ENCODE measurements around the gene CHSY3.

The CHSY3 gene

DNA sequence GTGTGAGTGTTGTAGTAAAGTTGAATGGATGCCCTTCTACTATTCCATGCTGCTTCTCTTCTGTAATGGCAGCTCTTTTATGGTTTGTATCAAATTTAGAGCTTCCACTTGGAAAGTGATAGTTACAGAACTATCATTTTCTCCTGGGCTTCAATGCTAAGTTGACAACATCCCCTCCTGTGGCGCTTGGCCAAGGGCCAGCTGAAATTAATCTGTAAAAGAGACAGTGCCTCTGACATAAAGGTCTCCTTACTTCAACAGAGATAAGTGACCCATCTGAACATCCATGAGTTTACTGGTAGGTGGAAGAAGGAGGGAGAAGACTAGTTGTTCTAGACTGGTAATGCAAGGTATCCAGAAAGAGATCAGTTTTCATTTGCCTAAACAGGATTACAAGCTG, 39.7 kb downstream of the CHSY3 start:
- H3K9me3 ChIP-seq (ENCODE audit: control insufficient read depth in 1 of 2, low read length in 2 of 2): no peaks in the 10 kb centered on the region
- H3K4me3 ChIP-seq (ENCODE audit: low read depth in 1 of 2, low read length in 2 of 2): no peak overlapping the region
- H3K36me3 ChIP-seq (ENCODE audit: control insufficient read depth in 1 of 2, insufficient read depth in 2 of 2, low read length in 2 of 2): no peaks in the 10 kb centered on the region
- H3K27ac ChIP-seq (ENCODE audit: low read depth, low read length): no peak overlapping the region
- no peaks in the 10 kb centered on the region for H3K27me3 ChIP-seq (ENCODE audit: control insufficient read depth in 1 of 2, insufficient read depth in 2 of 2, low read length in 2 of 2)
- no peak overlapping the region for H3K9ac ChIP-seq (ENCODE audit: low read depth in 1 of 2, low read length in 2 of 2)
- no peaks in the 10 kb centered on the region for H3K4me1 ChIP-seq (ENCODE audit: control insufficient read depth in 1 of 2, insufficient read depth in 2 of 2, low read length in 2 of 2)

DNA sequence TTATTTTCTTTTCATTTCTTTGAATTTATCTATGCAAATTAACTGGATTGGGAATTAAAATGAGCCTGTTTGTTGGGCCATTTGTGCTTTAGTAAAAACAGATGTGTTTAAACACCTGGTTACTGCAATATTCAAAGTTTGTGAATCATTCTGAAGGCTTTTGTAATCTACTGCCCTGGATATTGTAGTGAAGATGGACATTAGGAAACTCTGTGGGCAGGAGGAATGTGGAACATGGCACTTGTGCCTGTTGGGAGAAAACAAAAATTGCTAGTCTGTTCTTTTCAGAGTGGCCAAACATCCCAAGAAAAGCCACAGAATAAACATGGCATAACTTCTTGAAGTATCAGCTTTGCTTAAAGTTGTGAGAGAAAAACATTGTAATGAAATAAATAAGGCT, 40.8 kb downstream of the CHSY3 start:
- Histone ChIP-seq H3K27me3 (ENCODE audit: control insufficient read depth in 1 of 2, insufficient read depth in 2 of 2, low read length in 2 of 2) (no peaks in the 10 kb centered on the region), H3K9ac (ENCODE audit: low read depth in 1 of 2, low read length in 2 of 2) (no peak overlapping the region), H3K4me3 (ENCODE audit: low read depth in 1 of 2, low read length in 2 of 2) (no peak overlapping the region), H3K4me1 (ENCODE audit: control insufficient read depth in 1 of 2, insufficient read depth in 2 of 2, low read length in 2 of 2) (no peaks in the 10 kb centered on the region), H3K36me3 (ENCODE audit: control insufficient read depth in 1 of 2, insufficient read depth in 2 of 2, low read length in 2 of 2) (no peaks in the 10 kb centered on the region), H3K27ac (ENCODE audit: low read depth, low read length) (no peak overlapping the region), H3K9me3 (ENCODE audit: control insufficient read depth in 1 of 2, low read length in 2 of 2) (no peaks in the 10 kb centered on the region)

- Histone ChIP-seq H3K9me3 (ENCODE audit: control insufficient read depth in 1 of 2, low read length in 2 of 2) (no peaks in the 10 kb centered on the region), H3K9ac (ENCODE audit: low read depth in 1 of 2, low read length in 2 of 2) (no peak overlapping the region), H3K27ac (ENCODE audit: low read depth, low read length) (no peak overlapping the region), H3K36me3 (ENCODE audit: control insufficient read depth in 1 of 2, insufficient read depth in 2 of 2, low read length in 2 of 2) (no peaks in the 10 kb centered on the region), H3K4me1 (ENCODE audit: control insufficient read depth in 1 of 2, insufficient read depth in 2 of 2, low read length in 2 of 2) (no peaks in the 10 kb centered on the region), H3K27me3 (ENCODE audit: control insufficient read depth in 1 of 2, insufficient read depth in 2 of 2, low read length in 2 of 2) (no peaks in the 10 kb centered on the region), H3K4me3 (ENCODE audit: low read depth in 1 of 2, low read length in 2 of 2) (no peak overlapping the region)
Observed at GRCh38 chr5:129945774-129946270, 41.6 kb downstream of the CHSY3 start.

- Histone ChIP-seq H3K9ac (ENCODE audit: low read depth in 1 of 2, low read length in 2 of 2) (no peak overlapping the region), H3K27ac (ENCODE audit: low read depth, low read length) (no peak overlapping the region), H3K4me1 (ENCODE audit: control insufficient read depth in 1 of 2, insufficient read depth in 2 of 2, low read length in 2 of 2) (no peaks in the 10 kb centered on the region), H3K9me3 (ENCODE audit: control insufficient read depth in 1 of 2, low read length in 2 of 2) (no peaks in the 10 kb centered on the region), H3K36me3 (ENCODE audit: control insufficient read depth in 1 of 2, insufficient read depth in 2 of 2, low read length in 2 of 2) (no peaks in the 10 kb centered on the region), H3K27me3 (ENCODE audit: control insufficient read depth in 1 of 2, insufficient read depth in 2 of 2, low read length in 2 of 2) (no peaks in the 10 kb centered on the region), H3K4me3 (ENCODE audit: low read depth in 1 of 2, low read length in 2 of 2) (no peak overlapping the region)
Observed at GRCh38 chr5:129951039-129951438, 46.8 kb downstream of the CHSY3 start.

- Histone ChIP-seq H3K27me3 (ENCODE audit: control insufficient read depth in 1 of 2, insufficient read depth in 2 of 2, low read length in 2 of 2) (no peaks in the 10 kb centered on the region), H3K4me1 (ENCODE audit: control insufficient read depth in 1 of 2, insufficient read depth in 2 of 2, low read length in 2 of 2) (no peaks in the 10 kb centered on the region), H3K4me3 (ENCODE audit: low read depth in 1 of 2, low read length in 2 of 2) (no peak overlapping the region), H3K27ac (ENCODE audit: low read depth, low read length) (no peak overlapping the region), H3K9me3 (ENCODE audit: control insufficient read depth in 1 of 2, low read length in 2 of 2) (peaks cover 0 to 4% of the 10 kb centered on the region in 2 donors), H3K36me3 (ENCODE audit: control insufficient read depth in 1 of 2, insufficient read depth in 2 of 2, low read length in 2 of 2) (no peaks in the 10 kb centered on the region), H3K9ac (ENCODE audit: low read depth in 1 of 2, low read length in 2 of 2) (no peak overlapping the region)
Observed at GRCh38 chr5:129958581-129958980, 54.3 kb downstream of the CHSY3 start.

- H3K4me1 ChIP-seq (ENCODE audit: control insufficient read depth in 1 of 2, insufficient read depth in 2 of 2, low read length in 2 of 2): no peaks in the 10 kb centered on the region
- H3K4me3 ChIP-seq (ENCODE audit: low read depth in 1 of 2, low read length in 2 of 2): no peak overlapping the region
- H3K9ac ChIP-seq (ENCODE audit: low read depth in 1 of 2, low read length in 2 of 2): no peak overlapping the region
- H3K27me3 ChIP-seq (ENCODE audit: control insufficient read depth in 1 of 2, insufficient read depth in 2 of 2, low read length in 2 of 2): no peaks in the 10 kb centered on the region
- peaks cover 0 to 4% of the 10 kb centered on the region in 2 donors for H3K9me3 ChIP-seq (ENCODE audit: control insufficient read depth in 1 of 2, low read length in 2 of 2)
- H3K27ac ChIP-seq (ENCODE audit: low read depth, low read length): no peak overlapping the region
- H3K36me3 ChIP-seq (ENCODE audit: control insufficient read depth in 1 of 2, insufficient read depth in 2 of 2, low read length in 2 of 2): no peaks in the 10 kb centered on the region
Observed at GRCh38 chr5:129960831-129961230, 56.6 kb downstream of the CHSY3 start.

DNA sequence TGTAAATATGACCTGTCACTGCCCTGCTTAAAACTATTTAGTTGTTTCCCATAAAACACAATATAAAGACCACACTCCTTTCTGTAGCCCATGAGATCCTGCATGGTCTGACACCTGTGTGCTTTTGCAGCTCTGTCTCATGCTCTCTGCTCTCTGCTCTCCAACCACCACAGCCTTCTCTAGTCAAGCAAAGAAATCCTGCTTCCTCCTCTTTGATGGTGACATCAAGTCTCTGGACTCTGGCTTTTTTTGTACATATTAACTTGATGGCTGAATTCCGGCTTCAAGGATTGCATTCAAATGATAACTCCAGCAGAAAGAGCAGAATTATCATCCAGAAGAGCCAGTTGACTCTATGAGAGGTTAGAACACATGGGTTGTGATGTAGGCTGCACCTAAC, 58.2 kb downstream of the CHSY3 start:
- H3K36me3 ChIP-seq (ENCODE audit: control insufficient read depth in 1 of 2, insufficient read depth in 2 of 2, low read length in 2 of 2): no peaks in the 10 kb centered on the region
- no peaks in the 10 kb centered on the region for H3K27me3 ChIP-seq (ENCODE audit: control insufficient read depth in 1 of 2, insufficient read depth in 2 of 2, low read length in 2 of 2)
- no peak overlapping the region for H3K4me3 ChIP-seq (ENCODE audit: low read depth in 1 of 2, low read length in 2 of 2)
- no peak overlapping the region for H3K9ac ChIP-seq (ENCODE audit: low read depth in 1 of 2, low read length in 2 of 2)
- H3K27ac ChIP-seq (ENCODE audit: low read depth, low read length): no peak overlapping the region
- H3K9me3 ChIP-seq (ENCODE audit: control insufficient read depth in 1 of 2, low read length in 2 of 2): no peaks in the 10 kb centered on the region
- no peaks in the 10 kb centered on the region for H3K4me1 ChIP-seq (ENCODE audit: control insufficient read depth in 1 of 2, insufficient read depth in 2 of 2, low read length in 2 of 2)

GRCh38 chr5:129963359-129963758, 59.1 kb downstream of the CHSY3 start:
- Histone ChIP-seq H3K4me3 (ENCODE audit: low read depth in 1 of 2, low read length in 2 of 2) (no peak overlapping the region), H3K36me3 (ENCODE audit: control insufficient read depth in 1 of 2, insufficient read depth in 2 of 2, low read length in 2 of 2) (no peaks in the 10 kb centered on the region), H3K9me3 (ENCODE audit: control insufficient read depth in 1 of 2, low read length in 2 of 2) (no peaks in the 10 kb centered on the region), H3K27me3 (ENCODE audit: control insufficient read depth in 1 of 2, insufficient read depth in 2 of 2, low read length in 2 of 2) (no peaks in the 10 kb centered on the region), H3K9ac (ENCODE audit: low read depth in 1 of 2, low read length in 2 of 2) (no peak overlapping the region), H3K27ac (ENCODE audit: low read depth, low read length) (no peak overlapping the region), H3K4me1 (ENCODE audit: control insufficient read depth in 1 of 2, insufficient read depth in 2 of 2, low read length in 2 of 2) (no peaks in the 10 kb centered on the region)

DNA sequence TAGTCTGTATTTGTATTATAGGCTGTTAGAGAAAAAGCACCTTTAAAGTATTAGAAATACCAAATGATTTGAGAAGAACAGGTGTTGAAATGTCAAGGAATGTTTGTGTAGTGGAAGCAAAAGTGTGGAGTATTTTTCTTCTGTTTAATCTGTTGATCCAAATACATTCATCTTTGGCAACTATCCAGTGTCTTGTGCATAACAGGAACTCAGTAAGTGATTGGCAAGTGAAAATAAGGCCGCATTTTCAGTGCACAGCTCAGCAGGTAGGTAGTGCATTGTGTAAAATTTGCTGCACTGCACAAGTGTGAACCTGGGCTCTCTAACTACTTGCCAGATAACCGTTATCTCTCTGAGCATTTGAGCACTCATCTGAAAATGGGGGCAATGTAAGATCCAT, 61.8 kb downstream of the CHSY3 start:
- Histone ChIP-seq H3K4me3 (ENCODE audit: low read depth in 1 of 2, low read length in 2 of 2) (no peak overlapping the region), H3K9ac (ENCODE audit: low read depth in 1 of 2, low read length in 2 of 2) (no peak overlapping the region), H3K27me3 (ENCODE audit: control insufficient read depth in 1 of 2, insufficient read depth in 2 of 2, low read length in 2 of 2) (no peaks in the 10 kb centered on the region), H3K4me1 (ENCODE audit: control insufficient read depth in 1 of 2, insufficient read depth in 2 of 2, low read length in 2 of 2) (no peaks in the 10 kb centered on the region), H3K27ac (ENCODE audit: low read depth, low read length) (no peak overlapping the region), H3K36me3 (ENCODE audit: control insufficient read depth in 1 of 2, insufficient read depth in 2 of 2, low read length in 2 of 2) (no peaks in the 10 kb centered on the region), H3K9me3 (ENCODE audit: control insufficient read depth in 1 of 2, low read length in 2 of 2) (no peaks in the 10 kb centered on the region)

DNA sequence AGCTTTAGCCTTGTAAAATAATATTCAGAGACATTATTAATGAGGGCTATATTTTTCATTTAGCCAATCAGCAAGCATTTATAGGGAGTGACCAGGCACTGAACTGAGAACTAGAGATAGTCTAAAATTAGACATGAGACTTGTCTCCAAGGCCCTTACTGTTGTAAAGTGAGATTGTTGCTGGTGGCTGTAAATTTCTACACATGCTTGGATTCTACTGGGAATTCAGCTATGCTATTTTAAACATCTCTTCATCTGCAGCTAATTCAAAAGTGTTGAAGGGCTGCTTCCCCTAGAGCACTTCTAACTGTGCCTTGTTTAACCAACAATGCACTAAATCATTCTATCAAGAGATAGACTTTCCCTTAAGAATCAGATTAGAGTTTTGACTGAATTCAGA, 67.4 kb downstream of the CHSY3 start:
- H3K4me1 ChIP-seq (ENCODE audit: control insufficient read depth in 1 of 2, insufficient read depth in 2 of 2, low read length in 2 of 2): no peaks in the 10 kb centered on the region
- no peaks in the 10 kb centered on the region for H3K9me3 ChIP-seq (ENCODE audit: control insufficient read depth in 1 of 2, low read length in 2 of 2)
- H3K9ac ChIP-seq (ENCODE audit: low read depth in 1 of 2, low read length in 2 of 2): no peak overlapping the region
- H3K27ac ChIP-seq (ENCODE audit: low read depth, low read length): no peak overlapping the region
- H3K4me3 ChIP-seq (ENCODE audit: low read depth in 1 of 2, low read length in 2 of 2): no peak overlapping the region
- H3K27me3 ChIP-seq (ENCODE audit: control insufficient read depth in 1 of 2, insufficient read depth in 2 of 2, low read length in 2 of 2): no peaks in the 10 kb centered on the region
- H3K36me3 ChIP-seq (ENCODE audit: control insufficient read depth in 1 of 2, insufficient read depth in 2 of 2, low read length in 2 of 2): no peaks in the 10 kb centered on the region

Measured in duodenal mucosa (tissue), 2 donors.